ENCODE measurements around the gene RUNDC3A. TPM values are rescaled to one million over a fixed set of nuclear protein-coding genes. Genes with fewer than 3 reads are reported as not detected.

Gene RUNDC3A
- total RNA-seq, 1 donor from 2014 or later, result 0.41 TPM

DNA sequence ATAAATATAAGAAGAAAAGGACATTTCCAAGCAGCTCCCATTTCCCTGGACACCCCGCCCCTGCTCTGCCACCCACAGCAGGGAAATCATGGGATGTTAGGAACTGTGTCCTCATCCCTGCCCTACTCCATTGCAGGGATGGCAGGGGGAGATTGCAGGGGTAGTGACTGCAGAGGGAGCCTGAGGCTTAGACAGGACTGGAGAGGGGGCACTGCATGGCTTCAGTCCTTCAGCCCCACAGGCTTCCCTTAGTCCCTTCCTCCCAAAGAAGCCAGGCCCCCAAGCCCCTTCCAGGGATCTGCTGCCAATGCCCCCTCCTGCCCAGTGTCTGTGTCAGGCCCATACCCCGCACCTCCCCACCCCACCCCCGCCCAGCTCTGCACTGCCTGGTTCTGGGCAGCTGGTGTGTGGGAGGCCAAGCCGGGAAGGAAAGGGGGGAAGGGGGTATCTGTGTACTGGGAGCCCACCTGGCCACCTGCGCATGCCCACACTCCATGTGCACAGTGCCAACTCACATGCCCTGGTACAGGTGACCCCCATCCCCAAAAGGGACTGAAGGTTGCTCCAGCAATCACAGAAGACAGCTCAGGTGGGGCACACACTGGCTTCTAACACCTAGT is 3.3 kb downstream of the RUNDC3A start:
- H3K27me3 ChIP-seq (ENCODE audit: low read depth), result peaks cover 78% of the 10 kb centered on the region
- DNase-seq, result no peak
- H3K36me3 ChIP-seq, result no peaks in the 10 kb centered on the region
- no peak overlapping the region for H3K27ac ChIP-seq (replicated peaks)
- intact Hi-C loops (cut with micrococcal nuclease), result no loop called here
- H3K9me3 ChIP-seq (replicated peaks), result no peaks in the 10 kb centered on the region
- no peak overlapping the region for H3K4me3 ChIP-seq
- H3K4me1 ChIP-seq, result peaks cover 30% of the 10 kb centered on the region
- TF ChIP-seq, protein P1, sequence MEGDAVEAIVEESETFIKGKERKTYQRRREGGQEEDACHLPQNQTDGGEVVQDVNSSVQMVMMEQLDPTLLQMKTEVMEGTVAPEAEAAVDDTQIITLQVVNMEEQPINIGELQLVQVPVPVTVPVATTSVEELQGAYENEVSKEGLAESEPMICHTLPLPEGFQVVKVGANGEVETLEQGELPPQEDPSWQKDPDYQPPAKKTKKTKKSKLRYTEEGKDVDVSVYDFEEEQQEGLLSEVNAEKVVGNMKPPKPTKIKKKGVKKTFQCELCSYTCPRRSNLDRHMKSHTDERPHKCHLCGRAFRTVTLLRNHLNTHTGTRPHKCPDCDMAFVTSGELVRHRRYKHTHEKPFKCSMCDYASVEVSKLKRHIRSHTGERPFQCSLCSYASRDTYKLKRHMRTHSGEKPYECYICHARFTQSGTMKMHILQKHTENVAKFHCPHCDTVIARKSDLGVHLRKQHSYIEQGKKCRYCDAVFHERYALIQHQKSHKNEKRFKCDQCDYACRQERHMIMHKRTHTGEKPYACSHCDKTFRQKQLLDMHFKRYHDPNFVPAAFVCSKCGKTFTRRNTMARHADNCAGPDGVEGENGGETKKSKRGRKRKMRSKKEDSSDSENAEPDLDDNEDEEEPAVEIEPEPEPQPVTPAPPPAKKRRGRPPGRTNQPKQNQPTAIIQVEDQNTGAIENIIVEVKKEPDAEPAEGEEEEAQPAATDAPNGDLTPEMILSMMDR (IDR thresholded peaks at IDR 0.05; ENCODE audit: borderline replicate concordance), result no peak

DNA sequence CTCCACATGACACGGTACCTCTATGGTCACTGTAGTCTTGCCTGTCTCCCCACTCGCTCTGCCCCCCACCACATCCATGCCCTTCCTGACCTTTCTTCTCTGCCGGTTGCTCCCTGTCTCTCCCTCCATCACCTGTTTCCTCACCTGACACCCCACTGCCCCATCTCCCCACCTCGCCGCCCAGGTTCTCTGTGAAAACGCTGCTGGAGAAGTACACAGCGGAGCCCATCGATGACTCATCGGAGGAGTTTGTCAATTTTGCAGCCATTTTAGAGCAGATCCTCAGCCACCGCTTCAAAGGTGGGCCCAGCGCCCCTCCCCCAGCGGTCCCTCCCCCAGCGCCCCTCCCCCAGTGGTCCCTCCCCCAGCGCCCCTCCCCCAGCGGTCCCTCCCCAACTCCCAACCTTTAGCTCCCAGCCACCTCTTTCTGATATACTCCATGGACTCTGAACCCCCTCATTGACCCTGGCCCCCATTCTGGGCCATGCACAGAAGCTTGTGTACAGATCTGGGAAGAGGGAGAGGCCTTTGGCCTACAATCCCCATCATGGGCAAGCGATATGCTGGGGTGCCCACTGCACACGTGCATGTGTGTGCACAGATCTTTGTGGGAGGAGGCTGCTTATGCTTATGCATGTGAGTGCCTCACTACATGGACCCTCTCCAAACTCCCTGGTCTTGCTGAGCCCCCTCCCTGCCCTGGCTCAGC is 4.1 kb downstream of the RUNDC3A start:
- TF ChIP-seq, protein P1 (IDR thresholded peaks at IDR 0.05; ENCODE audit: borderline replicate concordance), result no peak
- H3K36me3 ChIP-seq, result no peaks in the 10 kb centered on the region
- H3K27ac ChIP-seq (replicated peaks), result no peak overlapping the region
- intact Hi-C loops (cut with micrococcal nuclease), result no loop called here
- H3K4me1 ChIP-seq, result peaks cover 26% of the 10 kb centered on the region
- peaks cover 78% of the 10 kb centered on the region for H3K27me3 ChIP-seq (ENCODE audit: low read depth)
- H3K9me3 ChIP-seq (replicated peaks), result no peaks in the 10 kb centered on the region
- no peak for DNase-seq
- H3K4me3 ChIP-seq, result no peak overlapping the region

DNA sequence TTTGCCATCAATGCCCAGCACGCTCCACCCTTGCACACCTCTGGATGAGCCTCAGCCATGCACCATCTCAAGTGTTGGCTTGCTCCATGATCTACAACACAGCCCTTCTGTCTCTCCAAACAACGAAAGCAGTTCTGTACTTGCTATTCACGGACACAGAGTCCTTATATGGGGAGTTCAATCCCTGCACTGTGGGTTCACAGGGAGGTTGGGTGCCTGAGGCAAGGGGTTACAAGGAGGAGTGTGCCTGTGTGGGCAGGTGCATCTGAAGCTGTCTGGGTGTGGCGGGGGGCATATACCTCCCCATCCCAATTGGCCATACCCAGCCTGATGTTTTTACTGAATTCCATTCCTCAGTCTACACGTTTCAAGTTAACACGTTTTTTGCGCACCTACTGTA is 5.6 kb downstream of the RUNDC3A start:
- peaks cover 83% of the 10 kb centered on the region for H3K27me3 ChIP-seq (ENCODE audit: low read depth)
- intact Hi-C loops (cut with micrococcal nuclease), result no loop called here
- no peak overlapping the region for H3K4me3 ChIP-seq
- no peaks in the 10 kb centered on the region for H3K9me3 ChIP-seq (replicated peaks)
- no peak overlapping the region for H3K27ac ChIP-seq (replicated peaks)
- no peaks in the 10 kb centered on the region for H3K36me3 ChIP-seq
- no peak for DNase-seq
- H3K4me1 ChIP-seq, result peaks cover 11% of the 10 kb centered on the region
- TF ChIP-seq, protein P1 (IDR thresholded peaks at IDR 0.05; ENCODE audit: borderline replicate concordance), result no peak

DNA sequence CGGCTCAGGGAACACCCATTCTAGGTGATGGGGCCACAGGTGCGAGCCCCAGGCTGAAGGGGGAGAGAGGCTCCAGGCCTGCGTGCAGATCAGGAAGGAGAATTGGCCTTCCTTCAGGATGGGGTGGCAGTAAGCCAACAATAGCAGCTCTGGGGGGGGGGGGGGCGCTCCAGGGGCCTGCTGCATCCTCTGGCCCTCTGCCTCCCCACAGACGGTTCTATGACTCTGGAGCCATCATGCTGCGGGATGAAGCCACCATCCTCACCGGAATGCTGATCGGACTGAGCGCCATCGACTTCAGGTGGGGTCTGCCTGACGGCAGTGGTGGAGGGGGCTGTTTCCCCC is 6.1 kb downstream of the RUNDC3A start:
- Histone ChIP-seq H3K36me3 (peaks cover 3% of the 10 kb centered on the region), H3K27me3 (ENCODE audit: low read depth) (peaks cover 83% of the 10 kb centered on the region), H3K4me3 (peak overlapping the region; percentile 51), H3K4me1 (peaks cover 9% of the 10 kb centered on the region), H3K27ac (replicated peaks) (no peak overlapping the region), H3K9me3 (replicated peaks) (no peaks in the 10 kb centered on the region)
- intact Hi-C loops (cut with micrococcal nuclease), result no loop called here
- TF ChIP-seq, protein P1 (IDR thresholded peaks at IDR 0.05; ENCODE audit: borderline replicate concordance), result no peak
- DNase-seq, result no peak

DNA sequence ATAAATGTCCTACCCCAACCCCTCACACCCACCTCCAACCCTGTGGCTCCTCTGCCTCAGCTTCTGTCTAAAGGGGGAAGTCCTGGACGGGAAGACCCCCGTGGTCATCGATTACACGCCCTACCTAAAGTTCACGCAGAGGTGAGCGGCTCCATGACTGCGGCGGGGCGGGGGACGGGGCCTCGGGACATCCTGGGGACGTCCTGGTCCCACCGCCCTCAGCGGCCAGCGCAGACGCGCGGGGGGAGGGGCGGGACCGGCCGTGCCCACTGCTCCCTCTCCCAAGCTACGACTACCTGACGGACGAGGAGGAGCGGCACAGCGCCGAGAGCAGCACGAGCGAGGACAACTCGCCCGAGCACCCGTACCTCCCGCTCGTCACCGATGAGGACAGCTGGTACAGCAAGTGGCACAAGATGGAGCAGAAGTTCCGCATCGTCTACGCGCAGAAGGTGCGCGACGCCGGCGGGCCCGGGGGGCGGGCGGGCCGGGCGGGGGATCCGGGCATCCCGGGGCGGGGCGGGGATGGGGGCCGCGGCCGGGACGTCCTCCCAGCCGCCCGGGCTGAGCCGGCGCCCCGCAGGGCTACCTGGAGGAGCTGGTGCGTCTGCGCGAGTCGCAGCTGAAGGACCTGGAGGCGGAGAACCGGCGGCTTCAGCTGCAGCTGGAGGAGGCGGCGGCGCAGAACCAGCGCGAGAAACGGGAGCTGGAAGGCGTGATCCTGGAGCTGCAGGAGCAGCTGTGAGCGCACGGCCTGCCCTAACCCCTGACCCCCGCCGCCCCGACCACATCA is 6.7 kb downstream of the RUNDC3A start:
- TF ChIP-seq, protein P1 (IDR thresholded peaks at IDR 0.05; ENCODE audit: borderline replicate concordance), result no peak
- Histone ChIP-seq H3K27ac (replicated peaks) (no peak overlapping the region), H3K36me3 (peaks cover 9% of the 10 kb centered on the region), H3K27me3 (ENCODE audit: low read depth) (peaks cover 78% of the 10 kb centered on the region), H3K9me3 (replicated peaks) (no peaks in the 10 kb centered on the region), H3K4me3 (peak overlapping the region; percentile 51), H3K4me1 (peaks cover 9% of the 10 kb centered on the region)
- no peak for DNase-seq
- intact Hi-C loops (cut with micrococcal nuclease), result no loop called here
